GM19467 (cell line): ENCODE results near the gene LILRB5.
"Not testable (repeated sequence)": the region's sequence is repeated elsewhere in the genome, so short reads cannot be mapped to it uniquely, and the experiment has no call there.

Source experiments
- ATAC-seq: cut with Tn5 transposase; IDR thresholded peaks from one replicate; pipeline ENCODE4 v1.9.1; 2021; ENCODE audit warnings: mild to moderate bottlenecking, moderate library complexity; ENCODE audit not compliant: unreplicated experiment

Gene LILRB5

DNA sequence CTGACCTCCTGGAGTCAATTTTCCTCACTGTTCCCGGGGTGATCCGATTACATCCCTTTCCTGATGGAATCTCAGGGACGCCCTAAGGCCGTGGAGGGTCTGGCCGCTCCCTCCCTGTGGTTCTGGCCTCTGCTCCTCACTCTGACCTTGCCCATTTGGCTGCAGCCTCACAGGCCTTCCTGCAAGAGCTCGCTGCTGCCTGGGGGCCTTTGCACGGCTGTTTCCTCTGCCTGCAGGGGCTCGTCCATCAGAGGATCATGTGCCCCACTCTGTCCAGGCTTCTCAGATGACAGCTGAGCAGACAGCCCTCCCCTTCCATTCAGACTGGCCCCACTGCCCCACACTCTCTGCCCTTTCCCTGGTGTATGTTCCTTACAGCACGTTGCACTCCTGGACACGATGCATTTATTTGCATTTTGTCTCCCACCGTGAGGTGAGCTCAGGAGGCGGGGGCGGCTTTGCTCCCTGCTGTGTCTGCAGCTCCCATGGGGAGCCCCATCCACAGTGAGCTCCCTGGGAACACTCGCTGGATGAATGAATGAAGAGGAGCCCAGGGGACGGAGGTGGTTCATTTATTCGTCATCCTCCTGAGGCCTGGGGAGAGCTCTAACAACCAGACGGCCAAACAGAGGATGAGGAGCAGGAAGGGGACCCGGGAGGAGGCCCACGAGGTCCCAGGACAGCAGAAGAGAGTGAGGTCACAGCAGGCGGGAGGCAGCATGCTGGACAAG is 39.4 kb downstream of the LILRB5 start:
- not testable (repeated sequence) for ATAC-seq

DNA sequence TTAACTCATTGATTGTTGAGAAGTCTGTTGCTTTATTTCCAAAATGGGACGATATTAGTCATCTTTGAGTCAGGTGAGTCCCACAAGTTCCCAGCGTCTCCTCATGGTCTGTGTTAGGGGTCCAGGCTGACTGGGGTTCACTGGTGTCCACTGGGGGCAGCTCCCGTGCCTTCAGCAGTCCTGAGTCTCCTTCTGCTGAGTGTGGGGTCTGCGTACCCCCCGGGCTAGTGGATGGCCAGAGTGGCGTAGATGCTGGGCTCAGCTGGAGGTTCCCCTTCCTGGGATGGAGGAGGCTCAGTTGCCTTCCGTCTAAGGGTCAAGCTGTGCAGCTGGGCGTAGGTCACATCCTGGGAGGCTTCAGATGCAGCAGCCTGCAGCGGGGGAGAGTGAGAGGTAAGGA is 40.2 kb downstream of the LILRB5 start:
- ATAC-seq = no peak

DNA sequence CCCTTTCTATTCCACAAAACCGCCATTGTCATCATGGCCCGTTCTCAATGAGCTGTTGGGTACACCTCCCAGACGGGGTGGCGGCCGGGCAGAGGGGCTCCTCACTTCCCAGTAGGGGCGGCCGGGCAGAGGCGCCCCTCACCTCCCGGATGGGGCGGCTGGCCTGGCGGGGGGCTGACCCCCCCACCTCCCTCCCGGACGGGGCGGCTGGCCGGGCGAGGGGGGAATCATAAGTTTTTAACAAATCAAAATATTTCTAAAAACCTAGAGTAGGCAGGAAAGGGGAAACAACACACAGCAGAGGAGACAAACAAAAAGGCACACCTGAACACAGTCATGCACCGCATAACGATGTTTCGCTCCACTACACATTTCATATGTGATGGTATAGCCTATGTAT is 42.3 kb downstream of the LILRB5 start:
- not testable (repeated sequence) for ATAC-seq

DNA sequence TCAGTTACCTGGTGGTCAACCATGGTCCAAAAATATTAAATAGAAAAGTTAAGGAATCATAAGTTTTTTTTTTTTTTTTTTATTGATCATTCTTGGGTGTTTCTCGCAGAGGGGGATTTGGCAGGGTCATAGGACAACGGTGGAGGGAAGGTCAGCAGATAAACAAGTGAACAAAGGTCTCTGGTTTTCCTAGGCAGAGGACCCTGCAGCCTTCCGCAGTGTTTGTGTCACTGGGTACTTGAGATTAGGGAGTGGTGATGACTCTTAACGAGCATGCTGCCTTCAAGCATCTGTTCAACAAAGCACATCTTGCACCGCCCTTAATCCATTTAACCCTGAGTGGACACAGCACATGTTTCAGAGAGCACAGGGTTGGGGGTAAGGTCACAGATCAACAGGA is 42.9 kb downstream of the LILRB5 start:
- not testable (repeated sequence) for ATAC-seq

DNA sequence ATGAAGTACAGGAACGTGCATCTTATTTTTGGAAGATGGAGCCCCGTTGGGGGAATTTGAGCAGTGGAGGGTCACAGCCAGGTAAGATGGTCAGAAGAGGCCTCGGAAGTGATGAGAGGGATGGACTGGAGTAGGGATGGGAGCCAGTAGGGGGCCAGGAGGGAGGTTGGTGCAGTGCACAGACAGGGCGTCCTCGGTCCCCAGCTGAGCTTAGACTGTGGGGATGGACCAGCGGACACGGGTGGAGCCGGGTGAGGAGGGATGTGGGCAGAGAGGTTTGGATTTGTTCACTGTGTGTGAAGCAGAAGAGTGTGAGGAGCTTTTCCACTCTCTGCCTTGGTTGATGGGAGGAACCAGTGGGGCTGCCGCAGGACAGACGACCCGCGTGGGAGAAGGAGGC is 45.8 kb downstream of the LILRB5 start:
- ATAC-seq = no peak

DNA sequence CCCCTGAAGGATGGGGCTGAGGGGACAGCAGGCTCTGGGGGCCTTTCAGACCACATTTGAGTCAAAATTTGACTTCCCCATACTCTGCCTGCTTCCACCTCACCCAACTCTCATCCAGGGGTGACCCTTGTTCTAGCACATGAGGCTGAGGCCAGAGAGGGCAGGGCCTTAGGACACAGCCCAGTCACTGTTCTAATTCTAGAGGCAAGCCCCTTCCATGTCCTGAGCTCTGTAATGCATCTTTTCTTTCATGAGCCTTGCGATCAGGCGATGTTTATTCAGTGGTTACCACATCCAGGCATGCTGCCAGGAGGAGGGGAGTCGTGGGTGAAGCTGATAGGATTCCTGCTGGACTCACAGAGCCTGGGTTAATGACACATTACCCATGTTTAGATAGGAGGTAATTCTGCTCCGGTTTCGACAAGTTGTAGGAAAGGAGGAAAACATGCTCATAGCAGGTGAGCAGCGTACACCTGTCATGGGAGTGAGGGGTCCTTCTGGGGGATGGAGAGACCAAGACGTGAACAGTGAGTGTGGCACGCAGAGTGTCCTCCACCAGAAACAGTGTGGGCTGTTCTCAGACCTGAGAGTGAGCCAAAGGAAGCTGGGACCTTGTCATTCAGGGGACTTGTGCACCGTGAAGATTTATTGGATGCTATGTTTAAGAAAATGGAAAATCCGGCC is 47.1 kb downstream of the LILRB5 start:
- ATAC-seq = no peak

DNA sequence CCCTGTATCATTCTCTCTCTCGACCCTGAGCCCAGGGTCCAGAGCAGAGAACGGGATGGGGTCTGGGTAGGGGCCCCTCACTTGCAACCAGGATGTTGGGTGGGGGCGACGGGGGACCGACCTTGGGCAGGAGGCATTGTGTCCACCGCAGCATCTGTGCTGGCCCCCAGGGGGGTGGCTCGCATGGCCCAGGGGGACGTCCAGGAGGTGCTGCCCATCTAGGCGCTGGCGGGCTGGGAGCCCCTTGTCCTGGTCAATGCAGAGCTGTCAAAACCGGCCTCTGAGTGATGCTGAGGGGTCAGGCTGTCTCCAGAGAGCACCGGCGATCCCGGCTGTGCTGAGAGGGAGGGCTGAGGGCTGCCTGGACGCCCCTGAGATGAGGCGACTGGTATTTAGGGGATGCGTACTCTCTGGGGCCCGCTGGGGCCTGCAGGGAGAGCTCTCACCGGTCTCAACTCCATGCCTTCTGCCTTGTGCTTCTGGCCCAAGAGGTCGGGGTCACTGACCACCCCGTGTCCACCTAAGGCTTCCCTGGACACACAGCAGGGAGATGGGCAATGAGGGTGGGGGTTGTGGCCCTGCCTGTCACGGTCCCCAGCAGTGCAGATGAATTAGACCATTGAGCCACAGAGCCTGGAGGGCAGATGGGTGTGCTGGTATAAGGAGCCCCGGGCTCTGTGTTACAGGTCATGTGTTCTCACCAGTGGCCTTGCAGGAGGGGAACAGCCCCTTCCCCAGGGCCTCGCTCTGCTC is 47.8 kb downstream of the LILRB5 start:
- ATAC-seq = no peak

DNA sequence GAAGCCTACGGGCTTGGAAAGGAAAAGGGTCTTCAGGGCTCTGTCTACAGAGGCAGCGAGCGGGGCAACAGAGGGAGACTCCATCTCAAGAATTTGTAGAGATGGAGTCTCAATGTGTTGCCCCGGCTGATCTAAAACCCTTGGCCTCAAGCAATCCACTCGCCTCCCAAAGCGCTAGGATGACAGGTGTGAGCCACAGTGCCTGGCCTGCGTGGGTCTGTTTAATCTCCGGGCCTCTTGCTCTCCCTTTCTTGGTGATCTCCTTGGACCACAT is 48.4 kb downstream of the LILRB5 start:
- no peak for ATAC-seq

DNA sequence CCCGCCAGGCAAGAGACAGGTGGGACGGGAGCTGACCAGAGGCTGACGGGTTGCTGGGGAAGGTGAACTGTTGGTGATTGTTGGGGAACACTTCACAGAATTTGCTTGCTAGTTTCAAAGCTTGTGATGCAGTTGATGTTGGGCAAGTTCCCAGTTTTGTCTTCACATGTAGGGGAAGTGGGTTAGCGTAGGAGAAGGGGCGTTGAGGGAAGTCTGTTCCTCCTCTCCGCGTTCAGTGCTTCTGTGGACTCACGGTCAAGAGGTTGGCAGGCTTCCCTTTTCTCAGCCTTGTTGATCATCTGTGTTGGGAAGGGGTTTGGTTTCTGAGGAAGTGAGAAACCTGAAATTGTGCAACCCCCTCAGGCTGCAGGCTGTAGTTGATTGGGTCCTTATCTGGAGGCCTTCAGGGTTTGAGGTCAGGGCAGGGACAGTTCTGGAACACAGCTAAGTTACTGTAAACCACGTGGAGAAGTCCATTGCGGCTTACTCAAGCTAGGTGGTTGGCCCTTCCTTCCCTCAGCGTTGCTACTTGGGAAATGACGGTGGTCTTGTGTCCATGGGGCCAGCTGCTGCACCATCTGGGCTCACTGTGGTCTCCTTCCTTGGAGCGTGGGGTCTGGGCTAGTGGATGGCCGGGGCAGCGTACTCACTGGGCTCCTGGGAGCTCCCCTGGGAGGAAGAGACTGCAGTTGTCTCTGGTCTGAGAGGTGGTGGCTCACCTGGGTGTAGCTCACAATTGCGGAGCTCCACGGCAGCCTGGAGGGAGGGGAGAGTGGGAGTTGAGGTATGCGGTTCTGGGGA is 48.9 kb downstream of the LILRB5 start:
- peak; percentile 33 for ATAC-seq

DNA sequence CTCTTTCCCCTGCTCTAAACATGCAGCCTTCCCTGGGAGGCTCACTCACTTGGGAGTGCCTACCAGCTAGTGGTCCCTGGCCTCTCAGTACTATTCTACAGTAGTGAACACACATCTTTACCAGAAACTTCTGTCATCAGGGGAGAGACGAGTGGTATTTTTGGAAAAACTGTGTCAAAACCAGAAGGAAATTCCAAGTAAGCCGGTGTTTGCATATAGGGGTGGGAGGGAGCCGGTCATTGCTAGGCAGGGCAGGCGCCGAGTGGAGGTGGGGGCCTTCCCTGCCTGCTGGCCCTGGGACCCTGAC is 49.4 kb downstream of the LILRB5 start:
- ATAC-seq = no peak

DNA sequence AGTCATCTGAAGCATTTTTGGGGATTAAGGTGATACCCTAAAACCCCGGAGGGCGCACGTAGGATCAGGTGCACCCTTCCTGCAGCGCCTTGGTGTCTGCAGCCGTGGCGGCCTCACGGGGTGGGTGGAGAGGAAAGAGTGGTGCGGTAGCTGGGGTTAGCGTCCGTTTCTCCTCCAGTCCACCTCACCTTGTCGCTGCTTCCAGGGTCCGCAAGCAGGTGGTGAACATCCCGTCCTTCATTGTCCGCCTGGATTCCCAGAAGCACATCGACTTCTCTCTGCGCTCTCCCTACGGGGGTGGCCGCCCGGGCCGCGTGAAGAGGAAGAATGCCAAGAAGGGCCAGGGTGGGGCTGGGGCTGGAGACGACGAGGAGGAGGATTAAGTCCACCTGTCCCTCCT is 49.9 kb downstream of the LILRB5 start:
- not testable (repeated sequence) for ATAC-seq

DNA sequence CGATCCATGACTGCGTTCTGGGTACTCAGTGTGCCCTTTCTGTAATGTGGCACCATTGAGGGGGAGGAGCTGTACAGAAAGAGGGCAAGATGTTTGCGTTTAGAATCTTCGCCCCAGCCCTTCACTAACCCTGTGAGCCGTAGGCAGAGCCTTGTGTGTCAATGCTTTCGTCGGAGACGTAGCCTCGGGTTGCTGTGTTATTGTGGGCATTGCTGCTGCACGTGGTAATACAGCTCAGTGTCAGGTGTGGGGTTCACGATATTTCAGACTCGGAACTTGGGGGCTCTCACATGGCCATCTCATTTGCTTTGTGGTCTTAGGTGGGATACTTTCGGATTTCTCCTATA is 50.3 kb downstream of the LILRB5 start:
- ATAC-seq = no peak

DNA sequence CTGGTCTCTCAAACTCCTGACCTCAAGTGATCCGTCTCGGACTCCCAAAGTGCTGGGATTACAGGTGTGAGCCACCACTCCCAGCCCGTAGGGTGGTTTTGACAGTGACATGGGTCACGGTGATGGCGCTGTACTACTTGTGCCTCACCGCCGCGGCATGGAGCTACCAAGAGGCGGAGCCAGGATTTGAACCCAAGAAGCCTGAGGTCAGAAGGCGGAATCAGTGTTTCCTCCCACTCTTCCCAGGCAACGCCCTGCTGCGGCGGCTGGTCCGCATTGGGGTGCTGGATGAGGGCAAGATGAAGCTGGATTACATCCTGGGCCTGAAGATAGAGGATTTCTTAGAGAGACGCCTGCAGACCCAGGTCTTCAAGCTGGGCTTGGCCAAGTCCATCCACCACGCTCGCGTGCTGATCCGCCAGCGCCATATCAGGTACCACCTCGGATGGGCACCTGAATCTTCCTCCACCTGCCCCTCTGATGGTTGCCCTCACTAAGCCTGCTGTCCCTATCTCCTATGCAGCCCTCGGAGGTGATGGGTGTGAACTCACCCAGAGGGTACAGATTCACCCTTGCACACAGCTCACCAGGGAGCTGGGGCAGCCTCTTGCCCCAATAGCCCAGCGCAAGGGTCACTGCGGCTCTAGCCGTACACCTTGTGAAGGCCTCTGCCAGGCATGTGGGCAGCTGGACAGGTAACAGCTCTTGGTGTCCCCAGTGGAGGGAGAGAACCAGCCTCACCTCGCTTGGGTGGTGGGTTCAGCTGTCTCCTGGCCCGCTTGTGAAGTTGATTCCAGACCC is 50.8 kb downstream of the LILRB5 start:
- no peak for ATAC-seq

DNA sequence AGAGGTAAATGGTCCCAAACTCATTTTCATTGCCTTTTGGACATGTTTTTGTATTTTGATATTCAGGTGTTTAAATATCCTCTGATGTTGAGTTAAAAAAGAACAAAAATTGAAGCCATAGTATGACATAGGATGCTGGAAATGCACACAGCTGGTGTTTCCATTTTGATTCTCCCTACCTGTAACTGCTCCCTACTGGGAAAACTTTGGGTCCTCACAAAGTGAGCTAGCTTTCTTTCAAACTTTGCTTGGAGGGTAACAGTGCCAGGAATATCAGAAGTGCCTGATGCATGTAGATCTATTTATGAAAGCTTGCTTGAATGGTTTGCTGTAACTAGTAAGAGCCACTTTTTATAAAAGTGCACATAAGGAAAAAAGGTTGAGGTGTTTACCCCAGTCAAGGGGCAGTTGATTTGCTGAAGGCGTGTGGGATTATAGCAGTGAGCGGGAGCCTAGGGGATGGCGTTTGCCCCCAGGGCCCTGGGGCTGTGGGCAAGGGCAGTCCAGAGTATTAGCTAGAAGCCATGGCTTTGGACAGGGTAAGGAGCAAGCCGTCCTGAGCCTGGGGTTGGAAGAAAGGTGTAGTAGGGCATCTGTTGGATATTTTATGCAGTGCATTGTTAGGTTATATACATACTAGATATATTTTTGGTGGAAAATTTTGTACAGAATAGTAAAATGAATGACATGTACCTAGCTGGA is 52.2 kb downstream of the LILRB5 start:
- no peak for ATAC-seq

DNA sequence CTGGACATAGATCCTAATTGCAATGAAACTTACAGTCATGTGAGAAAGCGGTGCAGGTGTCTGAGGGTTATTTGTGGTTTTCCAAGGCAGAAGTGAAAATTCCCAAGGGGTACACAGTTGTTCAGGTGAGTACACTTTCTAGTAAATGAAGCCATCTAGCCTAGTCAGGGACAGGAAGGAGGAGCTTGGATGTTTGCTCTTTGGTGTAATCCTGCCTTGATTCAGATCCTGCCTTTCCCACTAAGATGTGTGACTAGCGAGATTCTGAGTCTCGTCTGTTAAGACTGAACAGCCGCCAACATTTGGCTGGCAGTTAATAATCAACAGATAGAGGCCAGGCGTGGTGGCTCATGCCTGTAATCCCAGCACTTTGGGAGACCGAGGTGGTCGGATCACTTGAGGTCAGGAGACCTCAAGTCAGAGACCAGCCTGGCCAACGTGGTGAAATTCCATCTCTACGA is 53.9 kb downstream of the LILRB5 start:
- ATAC-seq = no peak

DNA sequence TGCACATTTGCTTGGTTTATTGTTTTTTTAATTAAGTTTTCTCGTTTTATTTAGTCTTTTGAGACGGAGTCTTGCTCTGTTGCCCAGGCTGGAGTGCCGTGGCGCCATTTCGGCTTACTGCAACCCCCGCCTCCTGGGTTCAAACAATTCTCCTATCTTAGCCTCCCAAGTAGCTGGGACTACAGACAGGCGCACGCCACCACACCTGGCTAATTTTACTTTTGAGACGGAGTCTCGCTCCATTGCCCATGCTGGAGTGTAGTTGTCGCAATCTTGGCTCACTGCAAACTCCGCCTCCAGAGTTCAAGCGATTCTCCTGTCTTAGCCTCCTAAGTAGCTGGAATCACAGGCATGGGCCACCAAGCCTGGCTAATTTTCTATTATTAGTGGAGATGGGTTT is 55.1 kb downstream of the LILRB5 start:
- no peak for ATAC-seq

DNA sequence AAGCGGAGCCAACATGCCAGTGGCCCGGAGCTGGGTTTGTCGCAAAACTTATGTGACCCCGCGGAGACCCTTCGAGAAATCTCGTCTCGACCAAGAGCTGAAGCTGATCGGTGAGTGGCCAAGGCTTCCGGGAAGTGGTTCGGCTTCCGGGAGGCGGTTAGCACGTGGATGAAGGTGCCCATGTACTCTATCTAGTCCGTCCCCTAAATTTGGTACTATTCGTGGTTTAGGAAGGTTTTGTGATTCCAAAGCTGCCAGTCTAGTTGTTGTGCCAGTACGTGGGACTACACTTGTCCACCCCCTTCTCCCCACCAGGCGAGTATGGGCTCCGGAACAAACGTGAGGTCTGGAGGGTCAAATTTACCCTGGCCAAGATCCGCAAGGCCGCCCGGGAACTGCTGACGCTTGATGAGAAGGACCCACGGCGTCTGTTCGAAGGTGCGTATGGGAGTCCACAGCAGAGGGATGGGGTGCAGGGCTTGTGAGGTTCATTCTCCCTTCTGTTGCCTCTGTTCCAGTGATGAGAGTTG is 55.8 kb downstream of the LILRB5 start:
- no peak for ATAC-seq
